HL-60/S4 treated with retinoic acid at 250 ng/mL for 4 days and 3 days (cell line): ENCODE data around the gene SCUBE3.

Source experiments
- in situ Hi-C: fragments of 300-500 bp; cut with MboI; formaldehyde crosslinking; loops from 2 replicates; pipeline ENCODE4 v1.7.0; 2022; ENCODE audit warnings: low sequenced_read_pairs

SCUBE3 gene

DNA sequence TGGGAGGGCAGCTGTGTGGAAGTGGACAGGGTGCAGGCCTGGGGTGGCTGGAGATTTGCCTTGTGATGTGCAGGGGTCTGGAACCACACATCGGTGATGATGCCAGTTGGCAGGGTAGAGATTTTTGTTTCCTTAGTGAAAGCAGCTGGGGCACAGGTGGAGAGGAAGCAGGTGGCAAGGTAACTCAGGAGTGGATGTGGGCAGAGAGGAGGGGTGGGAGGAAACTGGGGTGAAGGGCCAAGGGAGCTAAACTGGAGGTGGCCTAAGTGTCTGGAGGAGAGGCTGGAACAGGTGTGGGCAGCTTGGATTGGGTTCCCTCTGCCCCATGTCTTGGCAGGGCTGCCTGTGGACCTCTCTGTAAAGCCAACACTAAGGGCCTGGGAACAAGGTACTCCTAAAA, 4.7 kb upstream of the SCUBE3 start:
- in situ Hi-C loops, result no loop called here

GRCh38 chr6:35209622-35210247, 4.0 kb upstream of the SCUBE3 start:
- in situ Hi-C loops, result no loop called here

GRCh38 chr6:35213298-35213791, 411 bp upstream of the SCUBE3 start:
- in situ Hi-C loops, result no loop called here

DNA sequence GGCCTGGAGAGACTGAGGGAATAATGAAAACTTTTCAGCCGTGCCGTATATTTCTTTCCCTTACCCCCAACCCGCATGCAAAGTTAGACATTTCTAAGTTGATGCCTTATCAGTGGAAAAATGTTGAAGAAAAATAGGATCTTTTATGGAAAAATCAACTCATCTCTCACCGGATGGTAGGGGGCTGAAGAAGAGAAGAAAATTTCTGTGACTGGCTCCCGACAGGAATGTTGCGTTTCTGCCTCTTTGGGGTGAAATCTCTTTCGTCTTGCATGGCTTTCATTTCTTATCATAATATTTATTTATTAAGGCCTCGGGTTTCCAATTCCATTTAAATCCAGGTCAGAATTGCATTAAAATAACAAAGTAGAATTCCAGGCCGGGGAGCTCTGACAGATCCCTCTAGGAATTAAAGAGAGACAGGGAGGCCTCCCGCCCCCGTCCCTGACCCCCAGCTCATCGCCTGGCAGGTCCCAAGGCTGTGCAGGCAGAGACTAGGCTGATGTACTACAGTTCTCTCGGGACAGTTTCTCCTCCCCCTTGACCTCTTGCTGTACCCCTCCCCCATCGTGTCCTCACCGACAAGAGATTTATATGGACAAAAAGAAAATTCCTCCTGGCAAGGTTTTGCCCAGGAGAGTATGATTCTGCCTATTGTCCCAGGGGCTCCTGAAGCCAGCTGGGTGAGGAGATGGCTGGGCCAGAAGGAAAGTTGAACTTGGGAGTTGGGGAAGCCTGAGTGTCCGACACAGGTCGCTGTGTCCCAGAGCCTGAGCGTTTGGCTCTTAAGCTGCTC, 1.3 kb downstream of the SCUBE3 start:
- in situ Hi-C loops, result no loop called here

- in situ Hi-C loops, result no loop called here
Measured at GRCh38 chr6:35215665-35216411, 2.1 kb downstream of the SCUBE3 start.

GRCh38 chr6:35216412-35216732, 2.6 kb downstream of the SCUBE3 start:
- in situ Hi-C loops, result no loop called here

DNA sequence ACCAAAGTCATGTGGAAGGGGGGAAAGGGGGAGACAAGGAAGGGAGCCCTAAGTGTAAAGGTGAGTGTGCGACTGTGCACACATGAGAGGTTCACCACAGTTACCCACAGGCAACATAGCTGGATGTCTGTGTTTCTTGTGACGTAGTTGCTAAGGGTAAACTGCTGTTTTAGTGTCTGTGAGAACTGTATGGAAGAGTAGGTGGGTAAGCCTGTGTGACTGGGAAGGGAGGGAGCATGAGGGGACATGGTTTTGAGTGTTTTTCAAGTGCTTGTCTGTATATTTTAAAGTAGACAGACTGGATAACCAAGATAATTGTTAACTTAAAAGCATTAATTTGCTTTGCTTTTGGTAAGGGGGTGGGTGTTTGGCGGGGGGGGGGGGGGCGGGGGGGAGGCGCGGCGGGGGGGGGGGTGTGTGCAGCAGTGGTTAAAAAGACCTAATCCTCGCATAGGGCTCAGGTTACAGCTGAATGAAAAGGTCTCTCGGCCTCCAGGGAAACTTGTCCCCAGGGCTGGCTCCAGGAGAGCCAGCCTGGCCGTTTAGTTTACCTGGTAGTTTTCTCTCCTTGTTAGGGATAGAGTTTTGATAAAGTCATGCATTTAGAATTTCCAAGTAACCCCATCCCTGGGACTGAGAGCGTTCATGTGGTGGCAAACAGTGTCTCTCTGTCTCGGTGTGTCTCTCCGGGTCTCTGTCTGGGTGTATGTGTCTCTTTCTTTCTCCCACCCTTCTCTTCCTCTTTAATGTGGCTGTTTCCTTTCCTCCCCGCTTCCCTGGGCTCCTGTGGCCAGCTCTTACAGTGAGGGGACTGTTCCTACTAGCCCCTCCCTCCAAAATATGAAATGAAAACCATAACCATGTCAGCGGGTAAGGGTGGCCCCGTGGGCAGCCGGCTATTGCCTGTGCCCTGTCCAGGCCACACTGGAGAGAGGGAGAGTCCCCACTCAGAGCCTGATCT, 3.4 kb downstream of the SCUBE3 start:
- in situ Hi-C loops, result no loop called here

DNA sequence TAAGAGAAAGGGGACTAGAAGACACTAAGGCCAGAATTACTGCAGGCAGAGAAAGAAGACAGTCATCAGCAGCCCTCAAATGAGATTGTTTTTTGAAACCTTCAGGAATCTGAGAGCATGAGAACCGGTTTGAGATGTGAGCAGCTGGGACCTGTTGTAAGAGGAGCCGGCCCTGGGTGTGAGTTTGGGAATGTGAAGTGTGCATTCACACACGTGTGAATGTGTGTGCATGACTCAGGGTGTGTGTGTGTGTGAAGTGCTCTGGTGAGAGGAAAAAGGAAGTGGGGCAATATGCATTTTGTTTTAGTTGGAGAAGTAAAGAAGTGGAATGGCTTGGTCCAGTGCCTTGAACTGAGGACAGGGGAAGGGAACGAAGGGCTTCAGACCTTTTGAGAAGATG, 4.3 kb downstream of the SCUBE3 start:
- in situ Hi-C loops, result no loop called here

- in situ Hi-C loops, result no loop called here
Measured at GRCh38 chr6:35218456-35218855, 4.7 kb downstream of the SCUBE3 start.

DNA sequence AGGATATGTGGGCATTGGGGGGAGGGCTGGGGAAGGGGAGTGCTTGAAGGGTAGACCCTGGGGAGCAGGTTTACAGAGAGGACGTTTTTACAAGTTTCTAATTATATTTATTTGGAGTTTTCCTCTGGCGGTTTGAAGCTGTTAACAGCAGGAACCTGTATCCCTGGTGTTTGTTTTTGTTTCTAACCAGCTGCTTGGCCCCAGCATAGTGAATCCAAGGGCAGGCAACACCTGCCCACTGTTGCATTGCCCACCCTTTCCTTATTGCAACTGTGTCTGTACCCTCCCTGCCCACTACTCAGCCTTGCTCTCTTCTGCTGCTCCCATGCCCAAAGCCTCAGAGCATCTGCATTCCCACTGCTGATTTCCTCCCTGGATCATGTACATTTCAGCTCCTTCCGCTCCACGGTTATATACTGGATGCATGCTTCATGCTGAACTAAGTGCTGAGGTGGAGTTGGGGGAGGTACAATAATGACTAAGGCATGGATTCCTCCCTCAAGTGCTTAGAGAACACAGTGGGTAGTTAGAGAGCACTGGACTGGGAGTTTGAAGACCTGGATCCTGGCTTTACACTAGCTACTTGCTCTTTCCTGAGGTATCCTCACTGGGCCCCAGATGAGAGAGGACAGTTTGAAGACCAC, 6.0 kb downstream of the SCUBE3 start:
- in situ Hi-C loops, result no loop called here

DNA sequence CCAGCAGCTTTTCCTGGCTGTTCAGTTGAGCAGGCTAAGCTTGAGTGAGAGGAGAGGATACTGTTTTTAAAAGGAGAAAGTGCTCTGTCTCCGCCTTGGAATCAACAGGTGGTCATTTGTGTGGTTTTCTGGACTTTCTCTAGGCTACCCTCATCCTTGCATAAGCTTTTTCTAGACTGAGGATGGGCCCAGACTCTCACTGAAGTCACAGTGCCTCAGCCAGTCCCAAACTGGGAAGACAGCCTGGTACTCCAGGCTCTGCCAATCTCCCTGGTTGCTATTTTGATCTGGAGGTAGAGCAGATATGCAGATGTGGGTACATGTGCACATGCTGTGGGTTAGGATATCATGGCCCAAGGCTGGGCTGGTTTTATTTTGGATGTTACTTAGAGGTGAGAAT, 7.0 kb downstream of the SCUBE3 start:
- in situ Hi-C loops, result no loop called here

DNA sequence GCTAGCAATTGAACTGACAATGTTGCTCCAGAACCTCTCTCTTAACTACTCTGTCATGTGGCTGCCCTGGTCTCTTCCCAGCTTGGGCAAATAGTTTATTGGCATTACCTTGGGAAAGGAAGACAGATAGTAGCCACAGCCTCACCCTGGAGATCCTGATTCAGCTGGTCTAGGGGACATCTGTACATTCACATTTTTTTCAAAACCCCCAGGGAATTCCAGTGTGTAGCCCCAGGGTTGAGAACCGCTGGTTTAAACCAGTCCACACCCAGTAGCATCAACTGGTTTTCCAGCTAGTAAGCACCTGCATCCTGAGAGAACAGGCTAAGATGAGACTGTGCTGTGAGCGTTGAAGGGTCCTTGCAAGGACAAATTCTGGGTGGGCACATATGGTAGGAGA, 9.6 kb downstream of the SCUBE3 start:
- in situ Hi-C loops, result no loop called here

- in situ Hi-C loops, result loop anchor here (25.0 kb wide), 1 partner anchor 237 kb away; no protein-coding TSS in a partner anchor
Measured at GRCh38 chr6:35224720-35225119, 11.0 kb downstream of the SCUBE3 start.

DNA sequence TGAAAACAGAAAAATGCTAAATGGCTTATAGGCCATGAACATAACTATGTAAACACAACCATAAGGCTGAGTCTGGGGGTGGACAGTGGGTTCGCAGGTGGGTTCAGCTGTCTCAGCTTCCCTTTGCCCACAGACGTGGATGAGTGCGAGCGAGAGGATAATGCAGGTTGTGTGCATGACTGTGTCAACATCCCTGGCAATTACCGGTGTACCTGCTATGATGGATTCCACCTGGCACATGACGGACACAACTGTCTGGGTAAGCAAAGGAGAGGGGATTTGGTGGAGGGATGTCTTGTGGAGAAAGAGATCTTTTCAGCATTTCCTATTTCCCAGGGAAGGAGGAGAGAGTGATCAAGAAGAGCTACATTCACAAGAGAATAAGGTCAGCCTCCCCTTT, 14.7 kb downstream of the SCUBE3 start:
- in situ Hi-C loops, result loop anchor here (25.0 kb wide), 1 partner anchor 241 kb away; no protein-coding TSS in a partner anchor

GRCh38 chr6:35229304-35229703, 15.5 kb downstream of the SCUBE3 start:
- in situ Hi-C loops, result loop anchor here (25.0 kb wide), 1 partner anchor 242 kb away; no protein-coding TSS in a partner anchor

GRCh38 chr6:35230498-35230897, 16.7 kb downstream of the SCUBE3 start:
- in situ Hi-C loops, result loop anchor here (25.0 kb wide), 1 partner anchor 243 kb away; no protein-coding TSS in a partner anchor

DNA sequence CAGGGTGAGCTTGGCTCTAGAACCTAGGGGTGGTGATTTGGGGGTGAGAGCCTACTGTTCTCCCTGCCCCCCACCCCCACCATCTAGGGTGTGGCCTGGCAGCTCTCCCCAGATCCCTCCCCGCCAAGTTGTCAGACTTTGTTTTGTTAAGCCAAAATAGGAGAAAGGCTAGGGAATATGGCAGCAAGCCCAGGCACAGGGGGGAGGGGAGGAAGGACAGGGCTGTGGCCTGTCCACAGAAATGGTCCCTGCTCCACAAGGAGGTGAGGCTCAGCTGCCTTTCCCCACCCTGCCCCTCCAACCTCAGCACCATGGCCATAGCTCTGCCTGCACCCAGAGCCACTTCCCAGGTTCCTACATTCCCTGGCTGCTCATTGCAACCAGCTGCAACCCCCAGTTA, 17.2 kb downstream of the SCUBE3 start:
- in situ Hi-C loops, result loop anchor here (25.0 kb wide), 1 partner anchor 244 kb away; no protein-coding TSS in a partner anchor

DNA sequence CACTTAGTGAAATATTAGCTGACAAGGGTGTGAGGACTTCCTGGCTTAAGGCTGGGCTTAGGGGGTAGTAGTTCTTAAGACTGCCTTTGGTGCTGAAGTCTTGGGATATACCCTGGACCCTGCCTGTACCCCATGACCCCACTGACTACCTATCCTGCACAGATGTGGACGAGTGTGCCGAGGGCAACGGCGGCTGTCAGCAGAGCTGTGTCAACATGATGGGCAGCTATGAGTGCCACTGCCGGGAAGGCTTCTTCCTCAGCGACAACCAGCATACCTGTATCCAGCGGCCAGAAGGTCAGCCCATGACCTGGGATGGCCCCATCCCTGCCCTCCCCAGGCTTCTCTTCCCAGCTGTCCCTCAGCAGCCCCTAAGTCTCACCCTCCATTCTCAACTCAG, 17.8 kb downstream of the SCUBE3 start:
- in situ Hi-C loops, result loop anchor here (25.0 kb wide), 1 partner anchor 244 kb away; no protein-coding TSS in a partner anchor

GRCh38 chr6:35234901-35235300, 21.1 kb downstream of the SCUBE3 start:
- in situ Hi-C loops, result loop anchor here (25.0 kb wide), 1 partner anchor 248 kb away; no protein-coding TSS in a partner anchor

DNA sequence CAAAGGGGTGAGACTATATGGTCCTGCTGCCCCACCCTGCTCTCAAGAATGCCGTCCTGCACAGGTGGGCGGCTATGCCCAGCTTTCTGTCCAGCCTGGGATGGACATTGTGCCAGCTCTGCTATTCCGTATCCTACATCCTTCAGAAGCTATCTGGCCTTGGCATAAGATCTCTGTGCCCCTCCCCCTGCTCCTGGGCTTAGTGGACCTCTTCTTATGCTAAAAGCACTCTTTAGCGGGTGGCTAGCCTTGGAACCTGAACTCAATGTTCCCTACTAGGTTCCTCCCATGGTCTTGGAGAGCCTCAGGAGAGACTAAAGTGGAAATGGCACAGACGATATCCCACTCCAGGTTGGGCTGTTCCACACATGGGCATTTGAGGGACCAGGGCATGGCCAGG, 22.5 kb downstream of the SCUBE3 start:
- in situ Hi-C loops, result loop anchor here (25.0 kb wide), 1 partner anchor 249 kb away; no protein-coding TSS in a partner anchor
